NB4 (cell line): ENCODE measurements around the gene UBA3.

Source experiments
- DNase-seq: peaks from one replicate; pipeline ENCODE4 v3.0.0; 2010; ENCODE audit warnings: low read depth
- H3K4me3 ChIP-seq: one replicate; pipeline ENCODE4 v1.5.1; 2011; ENCODE audit warnings: mild to moderate bottlenecking, low read depth, low read length, moderate library complexity
- MAX ChIP-seq: IDR thresholded peaks from 2 replicates; pipeline ENCODE4 v1.6.1; 2011; ENCODE audit warnings: low read depth, low read length
- MYC ChIP-seq: IDR thresholded peaks from 2 replicates; pipeline ENCODE4 v1.6.1; 2011; ENCODE audit warnings: low read depth, low read length
- POLR2A ChIP-seq: IDR thresholded peaks from 2 replicates; pipeline ENCODE4 v1.6.1; 2011; ENCODE audit warnings: mild to moderate bottlenecking; ENCODE audit not compliant: insufficient read length; ENCODE audit errors: extremely low read depth
- TF ChIP-seq, protein P1 (sequence below): IDR thresholded peaks from one replicate; pipeline ENCODE4 v1.5.1; 2012; ENCODE audit warnings: low read depth, low read length

Gene UBA3

DNA sequence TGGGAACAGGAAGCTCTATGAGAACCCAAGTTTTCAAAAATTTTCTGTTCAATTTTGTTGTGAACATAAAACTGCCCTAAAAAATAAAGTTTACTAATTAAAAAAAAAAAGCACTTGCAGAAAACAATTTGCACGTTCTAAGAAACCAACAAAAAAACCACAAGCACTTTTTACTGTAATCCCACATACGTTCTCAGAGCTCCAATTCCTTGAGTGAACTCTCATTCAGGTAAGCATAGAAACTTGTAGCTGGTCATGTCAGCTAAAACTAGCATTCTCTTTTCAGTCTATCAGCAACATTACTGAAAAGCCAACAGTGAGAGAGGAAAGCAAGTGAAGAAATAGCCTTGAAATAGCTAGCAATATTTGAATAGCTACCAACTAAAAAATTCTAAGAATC is 16.5 kb downstream of the UBA3 start:
- DNase-seq, result no peak
- H3K4me3 ChIP-seq, result no peak overlapping the region
- TF ChIP-seq POLR2A (no peak), MAX (no peak)

GRCh38 chr3:69059688-69060087 is 20.5 kb downstream of the UBA3 start:
- no peak for DNase-seq
- TF ChIP-seq MAX (no peak), MYC (no peak), POLR2A (no peak)
- TF ChIP-seq, protein P1, sequence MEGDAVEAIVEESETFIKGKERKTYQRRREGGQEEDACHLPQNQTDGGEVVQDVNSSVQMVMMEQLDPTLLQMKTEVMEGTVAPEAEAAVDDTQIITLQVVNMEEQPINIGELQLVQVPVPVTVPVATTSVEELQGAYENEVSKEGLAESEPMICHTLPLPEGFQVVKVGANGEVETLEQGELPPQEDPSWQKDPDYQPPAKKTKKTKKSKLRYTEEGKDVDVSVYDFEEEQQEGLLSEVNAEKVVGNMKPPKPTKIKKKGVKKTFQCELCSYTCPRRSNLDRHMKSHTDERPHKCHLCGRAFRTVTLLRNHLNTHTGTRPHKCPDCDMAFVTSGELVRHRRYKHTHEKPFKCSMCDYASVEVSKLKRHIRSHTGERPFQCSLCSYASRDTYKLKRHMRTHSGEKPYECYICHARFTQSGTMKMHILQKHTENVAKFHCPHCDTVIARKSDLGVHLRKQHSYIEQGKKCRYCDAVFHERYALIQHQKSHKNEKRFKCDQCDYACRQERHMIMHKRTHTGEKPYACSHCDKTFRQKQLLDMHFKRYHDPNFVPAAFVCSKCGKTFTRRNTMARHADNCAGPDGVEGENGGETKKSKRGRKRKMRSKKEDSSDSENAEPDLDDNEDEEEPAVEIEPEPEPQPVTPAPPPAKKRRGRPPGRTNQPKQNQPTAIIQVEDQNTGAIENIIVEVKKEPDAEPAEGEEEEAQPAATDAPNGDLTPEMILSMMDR, result no peak
- H3K4me3 ChIP-seq, result no peak overlapping the region

GRCh38 chr3:69058947-69059224 is 21.3 kb downstream of the UBA3 start:
- no peak overlapping the region for H3K4me3 ChIP-seq
- no peak for DNase-seq
- TF ChIP-seq MYC (no peak), POLR2A (no peak), MAX (no peak)
- TF ChIP-seq, protein P1, result no peak

GRCh38 chr3:69058180-69058946 is 21.8 kb downstream of the UBA3 start:
- no peak overlapping the region for H3K4me3 ChIP-seq
- TF ChIP-seq, protein P1, result no peak
- TF ChIP-seq POLR2A (no peak), MYC (peak; percentile 77), MAX (peak; percentile 52)
- DNase-seq, result peak; percentile 50

- TF ChIP-seq MYC (no peak), MAX (no peak), POLR2A (no peak)
- TF ChIP-seq, protein P1, result no peak
- H3K4me3 ChIP-seq, result peak overlapping the region; percentile 73
- no peak for DNase-seq
Observed at GRCh38 chr3:69052472-69052898, 27.7 kb downstream of the UBA3 start.

- TF ChIP-seq MYC (peak; percentile 53; the same call in 1 of the 2 replicates), POLR2A (peak; percentile 65), MAX (peak; percentile 67)
- TF ChIP-seq, protein P1, result no peak
- H3K4me3 ChIP-seq, result peak within 1 kb of the TSS; percentile 73
- peak; percentile 98 for DNase-seq
Observed at GRCh38 chr3:69051756-69052471, 28.3 kb downstream of the UBA3 start, which contains the start of gene TMF1. TMF1 (minus strand) TSS chr3:69052333; CDS start chr3:69052086, 247 bp downstream.
